D721Med (cell line): ENCODE results near the gene FAM53A.

Experiments
- DNase-seq: peaks from one replicate; pipeline ENCODE4 v3.0.0; 2011; ENCODE audit warnings: low spot score; ENCODE audit not compliant: insufficient read length
- FAIRE-seq: peaks from 2 replicates; lab custom pipeline; 2011; peaks lifted over from hg19 to GRCh38; lab: Jason Lieb, UNC
- TF ChIP-seq, protein P1 (sequence below): IDR thresholded peaks from 2 replicates; pipeline ENCODE4 v1.5.1; 2012; ENCODE audit warnings: mild to moderate bottlenecking, control low read depth; ENCODE audit not compliant: insufficient read depth; ENCODE audit errors: missing control alignments

The FAM53A gene

DNA sequence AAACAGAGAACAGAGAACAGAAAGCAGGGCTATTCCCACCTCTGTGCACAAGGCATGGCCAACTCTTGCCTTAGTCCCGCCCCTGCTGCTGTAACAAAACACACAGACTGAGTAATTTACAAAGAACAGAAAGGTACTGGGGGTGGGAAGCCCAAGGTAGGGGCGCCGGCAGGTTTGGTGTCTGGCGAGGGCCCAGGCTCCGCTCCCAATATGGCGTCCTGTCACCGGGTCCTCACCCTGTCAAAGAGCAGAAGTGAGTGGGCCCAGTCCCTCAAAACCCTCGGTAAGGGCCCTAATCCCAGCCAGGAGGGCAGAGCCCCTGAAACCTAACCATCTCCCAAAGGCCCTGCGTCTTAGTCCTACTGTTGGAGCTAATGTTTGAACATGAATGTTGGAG lies 71.0 kb downstream of the FAM53A start:
- TF ChIP-seq, protein P1, sequence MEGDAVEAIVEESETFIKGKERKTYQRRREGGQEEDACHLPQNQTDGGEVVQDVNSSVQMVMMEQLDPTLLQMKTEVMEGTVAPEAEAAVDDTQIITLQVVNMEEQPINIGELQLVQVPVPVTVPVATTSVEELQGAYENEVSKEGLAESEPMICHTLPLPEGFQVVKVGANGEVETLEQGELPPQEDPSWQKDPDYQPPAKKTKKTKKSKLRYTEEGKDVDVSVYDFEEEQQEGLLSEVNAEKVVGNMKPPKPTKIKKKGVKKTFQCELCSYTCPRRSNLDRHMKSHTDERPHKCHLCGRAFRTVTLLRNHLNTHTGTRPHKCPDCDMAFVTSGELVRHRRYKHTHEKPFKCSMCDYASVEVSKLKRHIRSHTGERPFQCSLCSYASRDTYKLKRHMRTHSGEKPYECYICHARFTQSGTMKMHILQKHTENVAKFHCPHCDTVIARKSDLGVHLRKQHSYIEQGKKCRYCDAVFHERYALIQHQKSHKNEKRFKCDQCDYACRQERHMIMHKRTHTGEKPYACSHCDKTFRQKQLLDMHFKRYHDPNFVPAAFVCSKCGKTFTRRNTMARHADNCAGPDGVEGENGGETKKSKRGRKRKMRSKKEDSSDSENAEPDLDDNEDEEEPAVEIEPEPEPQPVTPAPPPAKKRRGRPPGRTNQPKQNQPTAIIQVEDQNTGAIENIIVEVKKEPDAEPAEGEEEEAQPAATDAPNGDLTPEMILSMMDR = no peak
- DNase-seq = no peak
- FAIRE-seq = no peak

- no peak for DNase-seq
- no peak for FAIRE-seq
- TF ChIP-seq, protein P1 = no peak
Measured at GRCh38 chr4:1612278-1613098, 71.6 kb downstream of the FAM53A start.

DNA sequence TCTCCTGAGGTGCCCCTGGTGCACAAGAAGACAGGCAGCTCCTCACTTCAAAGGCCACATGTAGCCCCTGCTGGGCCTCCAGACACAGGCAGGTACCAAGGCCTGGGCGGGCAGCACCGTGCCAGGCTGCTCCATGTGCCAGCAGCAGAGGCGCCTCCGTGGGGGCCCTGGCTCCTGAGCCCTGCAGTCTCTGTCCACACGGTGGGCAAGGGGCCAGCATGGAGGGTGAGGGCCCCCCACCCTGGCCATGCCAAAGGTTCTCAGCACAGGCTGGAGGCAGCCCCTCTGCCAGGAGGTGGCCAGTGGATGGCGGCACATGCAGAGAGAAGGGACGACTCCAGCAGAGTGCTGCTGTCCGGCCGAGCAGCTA lies 72.6 kb downstream of the FAM53A start:
- no peak for FAIRE-seq
- TF ChIP-seq, protein P1 = no peak
- DNase-seq = no peak

DNA sequence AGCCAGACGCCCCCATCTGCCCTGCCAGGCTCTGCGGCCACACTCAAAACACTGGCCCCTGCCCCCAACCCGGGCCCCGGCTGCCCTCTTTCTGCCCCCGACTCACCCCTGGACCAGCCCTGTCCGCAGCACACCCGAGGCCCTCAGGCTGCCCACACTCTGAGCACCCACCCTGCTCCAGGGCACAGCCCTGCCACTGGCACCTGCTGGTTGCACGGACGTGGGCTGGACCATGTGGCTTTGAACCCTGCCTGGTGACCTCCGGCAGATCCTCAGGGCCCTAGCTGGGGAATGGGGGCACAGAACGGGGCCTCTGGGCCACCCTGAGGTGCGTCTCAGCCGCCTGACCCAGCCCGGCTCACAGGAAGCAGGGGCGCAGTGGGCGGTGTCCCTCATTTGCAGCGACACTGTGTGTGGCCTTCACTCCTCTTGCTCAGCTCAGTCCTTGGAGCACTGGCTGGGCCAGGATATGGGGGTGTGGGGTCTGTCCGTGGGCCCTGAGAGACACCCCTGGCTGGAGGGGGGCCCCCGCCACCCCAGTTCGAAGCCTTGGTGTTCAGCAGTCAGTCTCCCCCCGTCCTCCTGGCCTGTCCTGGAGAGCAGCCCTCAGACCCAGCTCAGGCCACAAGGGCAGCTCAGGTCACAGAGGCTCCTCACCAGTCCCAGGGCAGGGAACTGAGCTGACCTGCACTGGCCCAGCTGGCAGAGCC lies 73.2 kb downstream of the FAM53A start:
- DNase-seq (no peak), FAIRE-seq (no peak)
- TF ChIP-seq, protein P1 = no peak

- FAIRE-seq = no peak
- TF ChIP-seq, protein P1 = no peak
- no peak for DNase-seq
Measured at GRCh38 chr4:1609901-1610790, 74.0 kb downstream of the FAM53A start.

GRCh38 chr4:1608821-1609500 lies 75.2 kb downstream of the FAM53A start:
- TF ChIP-seq, protein P1 = no peak
- FAIRE-seq = no peak
- no peak for DNase-seq
